GM19463 (cell line): ENCODE data around the gene SLC25A15.
"Not testable (repeated sequence)": the region's sequence is repeated elsewhere in the genome, so short reads cannot be mapped to it uniquely, and the experiment has no call there.

Source experiments
- ATAC-seq: cut with Tn5 transposase; IDR thresholded peaks from one replicate; pipeline ENCODE4 v1.9.1; 2021; ENCODE audit warnings: mild to moderate bottlenecking, moderate library complexity; ENCODE audit not compliant: unreplicated experiment

The SLC25A15 gene

GRCh38 chr13:40812724-40813445 is 23.5 kb downstream of the SLC25A15 start:
- ATAC-seq: no peak

- no peak for ATAC-seq
These were observed 24.4 kb downstream of the SLC25A15 start for GRCh38 chr13:40813667-40814454.

DNA sequence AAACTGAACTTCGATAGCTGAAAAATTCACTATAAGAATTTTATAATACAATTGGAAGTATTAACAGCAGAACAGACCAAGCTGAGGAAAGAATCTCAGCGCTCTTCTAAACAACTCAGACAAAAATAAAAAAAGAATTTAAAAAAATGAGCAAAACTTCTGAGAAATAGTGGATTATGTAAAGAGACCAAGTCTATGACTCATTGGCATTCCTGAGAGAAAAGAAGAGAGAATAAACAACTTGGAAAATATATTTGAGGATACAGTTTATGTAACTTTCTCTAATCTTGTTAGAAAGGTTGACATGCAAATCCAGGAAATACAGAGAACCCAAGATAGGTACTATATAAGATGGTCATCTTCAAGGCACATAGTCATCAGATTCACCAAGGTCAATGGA is 25.4 kb downstream of the SLC25A15 start:
- no peak for ATAC-seq

DNA sequence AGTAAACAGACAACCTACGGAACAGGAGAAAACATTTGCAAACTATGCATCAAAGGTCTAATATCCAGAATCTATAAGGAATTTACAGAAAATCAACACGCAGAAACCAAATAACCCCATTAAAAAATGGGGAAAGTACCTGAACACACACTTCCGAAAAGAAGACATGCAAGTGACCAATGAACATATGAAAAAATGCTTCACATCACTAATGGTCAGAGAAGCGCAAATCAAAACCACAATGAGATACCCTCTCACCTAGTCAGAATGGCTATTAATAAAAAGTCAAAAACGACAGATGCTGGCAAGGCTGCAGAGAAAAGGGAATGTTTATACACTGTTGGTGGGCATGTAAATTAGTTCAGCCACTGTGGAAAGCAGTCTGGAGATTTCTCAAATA is 29.5 kb downstream of the SLC25A15 start:
- ATAC-seq: no peak

DNA sequence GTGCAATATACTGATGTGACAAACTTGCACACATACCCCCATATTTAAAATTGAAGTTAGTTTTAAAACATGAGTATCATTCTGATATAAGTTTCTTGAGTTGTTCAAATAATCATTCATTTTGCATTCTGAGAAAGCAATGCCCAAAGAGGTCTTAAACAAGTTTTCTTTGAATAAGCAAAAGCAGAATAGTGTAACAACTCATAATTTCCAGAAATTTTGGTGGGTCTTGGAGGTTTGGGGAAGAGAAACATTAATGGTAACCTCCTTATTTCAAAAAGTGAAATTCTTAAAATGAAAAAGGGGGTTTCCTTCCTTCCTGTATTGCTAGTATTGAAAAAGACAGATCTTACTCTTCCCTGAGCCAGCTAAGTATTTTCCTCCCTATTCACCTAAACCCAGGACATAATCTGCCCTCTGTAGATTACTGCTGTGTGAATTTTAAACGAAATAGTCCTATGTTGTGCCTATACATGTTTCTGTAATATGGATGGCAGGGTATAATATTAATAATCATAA is 30.4 kb downstream of the SLC25A15 start:
- no peak for ATAC-seq

- ATAC-seq: not testable (repeated sequence)
These were observed 50.3 kb downstream of the SLC25A15 start for GRCh38 chr13:40839725-40840124.

GRCh38 chr13:40840955-40841354 is 51.5 kb downstream of the SLC25A15 start:
- not testable (repeated sequence) for ATAC-seq
